Measurements from ENCODE around the gene PCNX2. TPM values are rescaled to one million over a fixed set of nuclear protein-coding genes. Genes with fewer than 3 reads are reported as not detected.

PCNX2 gene
- total RNA-seq, 2 donors from 2014 or later: 24.1 to 72.1 TPM

- DNase-seq (no peak), ATAC-seq (peak; percentile 66)
- no peak for TF ChIP-seq POLR2A (IDR thresholded peaks at IDR 0.05)
- no peak for TF ChIP-seq CTCF (IDR thresholded peaks at IDR 0.05)
- no peaks in the 10 kb centered on the region for H3K36me3 ChIP-seq (replicated peaks in 1 of 2; ENCODE audit: insufficient read depth in 1 of 2, low read depth in 2 of 2)
- intact Hi-C loops (cut with DNase I): no loop called here
- WGBS, 2 donors: 48 to 67% methylated on average over 1 of the region's 1 CpG
- peaks cover 3% of the 10 kb centered on the region for H3K4me1 ChIP-seq
- H3K4me3 ChIP-seq: no peak overlapping the region
- H3K27me3 ChIP-seq: no peaks in the 10 kb centered on the region
- H3K9me3 ChIP-seq: no peaks in the 10 kb centered on the region
- H3K27ac ChIP-seq: peak overlapping the region in 3 of 4 donors; percentile 9 to 60 (median 18)
These were observed 41.6 kb downstream of the PCNX2 start for GRCh38 chr1:233253832-233254331.

- Histone ChIP-seq H3K27me3 (no peaks in the 10 kb centered on the region), H3K27ac (peak overlapping the region in 3 of 4 donors; percentile 18 to 60 (median 29)), H3K4me3 (no peak overlapping the region), H3K9me3 (no peaks in the 10 kb centered on the region), H3K36me3 (replicated peaks in 1 of 2; ENCODE audit: insufficient read depth in 1 of 2, low read depth in 2 of 2) (no peaks in the 10 kb centered on the region), H3K4me1 (peaks cover 3% of the 10 kb centered on the region)
- 92 to 95% methylated on average over 4 of the region's 4 CpGs for WGBS, 2 donors
- TF ChIP-seq POLR2A (IDR thresholded peaks at IDR 0.05) (no peak), CTCF (IDR thresholded peaks at IDR 0.05) (no peak)
- no peak for ATAC-seq
- intact Hi-C loops (cut with DNase I): no loop called here
- DNase-seq: no peak
These were observed 42.2 kb downstream of the PCNX2 start for GRCh38 chr1:233253231-233253831.

- no peaks in the 10 kb centered on the region for H3K27me3 ChIP-seq
- no peak overlapping the region for H3K27ac ChIP-seq
- peaks cover 3% of the 10 kb centered on the region for H3K4me1 ChIP-seq
- 62 to 71% methylated on average over 2 of the region's 2 CpGs for WGBS, 2 donors
- H3K36me3 ChIP-seq (replicated peaks in 1 of 2; ENCODE audit: insufficient read depth in 1 of 2, low read depth in 2 of 2): no peaks in the 10 kb centered on the region
- intact Hi-C loops (cut with DNase I): no loop called here
- H3K4me3 ChIP-seq: no peak overlapping the region
- no peaks in the 10 kb centered on the region for H3K9me3 ChIP-seq
- ATAC-seq: no peak
- TF ChIP-seq POLR2A (IDR thresholded peaks at IDR 0.05) (no peak), CTCF (IDR thresholded peaks at IDR 0.05) (no peak)
- peak in 1 of 4 donors; percentile 26 for DNase-seq
These were observed 43.1 kb downstream of the PCNX2 start for GRCh38 chr1:233252441-233252840.

GRCh38 chr1:233251201-233251720, 44.3 kb downstream of the PCNX2 start:
- intact Hi-C loops (cut with DNase I): no loop called here
- H3K27ac ChIP-seq: no peak overlapping the region
- ATAC-seq (no peak), DNase-seq (no peak)
- H3K27me3 ChIP-seq: no peaks in the 10 kb centered on the region
- WGBS, 2 donors: 93 to 94% methylated on average over 4 of the region's 4 CpGs
- H3K36me3 ChIP-seq (replicated peaks in 1 of 2; ENCODE audit: insufficient read depth in 1 of 2, low read depth in 2 of 2): no peaks in the 10 kb centered on the region
- peaks cover 3% of the 10 kb centered on the region for H3K4me1 ChIP-seq
- TF ChIP-seq POLR2A (IDR thresholded peaks at IDR 0.05) (no peak), CTCF (IDR thresholded peaks at IDR 0.05) (no peak)
- no peak overlapping the region for H3K4me3 ChIP-seq
- H3K9me3 ChIP-seq: no peaks in the 10 kb centered on the region

GRCh38 chr1:233248014-233248413, 47.5 kb downstream of the PCNX2 start:
- DNase-seq (no peak), ATAC-seq (no peak)
- Histone ChIP-seq H3K36me3 (replicated peaks in 1 of 2; ENCODE audit: insufficient read depth in 1 of 2, low read depth in 2 of 2) (no peaks in the 10 kb centered on the region), H3K4me3 (no peak overlapping the region), H3K27me3 (no peaks in the 10 kb centered on the region), H3K27ac (no peak overlapping the region), H3K9me3 (no peaks in the 10 kb centered on the region), H3K4me1 (peaks cover 11% of the 10 kb centered on the region)
- 80 to 86% methylated on average over 6 of the region's 6 CpGs for WGBS, 2 donors
- no peak for TF ChIP-seq POLR2A (IDR thresholded peaks at IDR 0.05)
- no peak for TF ChIP-seq CTCF (IDR thresholded peaks at IDR 0.05)
- intact Hi-C loops (cut with DNase I): no loop called here

Measured in body of pancreas (tissue), 4 donors.